ENCODE results near the gene ELOVL1.

DNA sequence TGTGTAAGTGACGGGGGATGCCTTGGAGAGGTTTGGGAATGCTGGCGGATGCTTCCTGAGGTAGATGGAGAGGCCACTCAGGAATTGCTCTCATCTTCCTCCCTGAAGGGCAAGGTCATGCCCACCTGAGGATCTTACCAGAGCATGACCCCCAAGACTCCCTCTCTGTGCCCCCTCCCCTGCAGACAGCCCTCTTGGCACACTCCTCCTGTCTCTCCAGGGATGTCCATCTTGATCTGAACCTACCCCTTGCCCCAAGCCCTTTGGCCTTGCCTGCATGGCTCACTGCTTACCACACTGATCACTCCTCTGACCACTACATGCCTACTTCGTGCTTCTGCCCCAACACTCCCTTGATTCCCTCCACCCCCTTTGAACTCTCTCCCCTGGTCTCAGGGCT, 48.0 kb downstream of the ELOVL1 start:
- no peak for TF ChIP-seq CTCF (IDR thresholded peaks at IDR 0.05; ENCODE audit: low read depth, low read length, missing input control)
- no peak for TF ChIP-seq SP1 (IDR thresholded peaks at IDR 0.05)
- TF ChIP-seq REST (IDR thresholded peaks at IDR 0.05) = no peak
- TF ChIP-seq, protein P1, sequence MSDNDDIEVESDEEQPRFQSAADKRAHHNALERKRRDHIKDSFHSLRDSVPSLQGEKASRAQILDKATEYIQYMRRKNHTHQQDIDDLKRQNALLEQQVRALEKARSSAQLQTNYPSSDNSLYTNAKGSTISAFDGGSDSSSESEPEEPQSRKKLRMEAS (IDR thresholded peaks at IDR 0.05) = no peak
- TF ChIP-seq HNF4A (conservative IDR thresholded peaks at IDR 0.05) = no peak
- TF ChIP-seq EGR1 (IDR thresholded peaks at IDR 0.05; ENCODE audit: low read depth in 2 of 2) = no peak
- no peak for TF ChIP-seq TAF1 (conservative IDR thresholded peaks at IDR 0.05)
- TF ChIP-seq ZBTB33 (IDR thresholded peaks at IDR 0.05) = no peak
- no peak for TF ChIP-seq NR2F2 (IDR thresholded peaks at IDR 0.05)
- no peak for TF ChIP-seq YY1 (IDR thresholded peaks at IDR 0.05)
- no peak for TF ChIP-seq JUND (IDR thresholded peaks at IDR 0.05)
- no peak for TF ChIP-seq FOXA1 (IDR thresholded peaks at IDR 0.05)
- TF ChIP-seq GABPA (IDR thresholded peaks at IDR 0.05 in 1 of 2, conservative IDR thresholded peaks at IDR 0.05 in 1 of 2) = no peak
